Ureter (tissue), 1 donor: Measurements from ENCODE around the gene ZNF594. TPM values are rescaled to one million over a fixed set of nuclear protein-coding genes. Genes with fewer than 3 reads are reported as not detected.
A peak's percentile ranks its signal among the peaks of the same experiment; 100 is the strongest.
"Not testable (repeated sequence)": the region's sequence is repeated elsewhere in the genome, so short reads cannot be mapped to it uniquely, and the experiment has no call there.

Experiments
- DNase-seq: peaks from one replicate; pipeline ENCODE4 v3.0.0-alpha.2; 2020; ENCODE audit warnings: low spot score
- total RNA-seq: library from RNA; stranded (reverse); gene quantifications from one replicate; pipeline ENCODE4 v1.2.4, GENCODE V29; 2023
- donor health status: DM: yes; HTN: yes; CAD: no.

Gene ZNF594
- total RNA-seq, 1 donor from 2014 or later: 13.5 TPM

GRCh38 chr17:5136580-5137412 lies 54.9 kb downstream of the ZNF594 start:
- DNase-seq: not testable (repeated sequence)

- DNase-seq: no peak
Measured at GRCh38 chr17:5135726-5136579, 55.7 kb downstream of the ZNF594 start.

- DNase-seq: not testable (repeated sequence)
Measured at GRCh38 chr17:5135131-5135712, 56.4 kb downstream of the ZNF594 start.

GRCh38 chr17:5134571-5134970 lies 57.1 kb downstream of the ZNF594 start:
- DNase-seq: not testable (repeated sequence)

GRCh38 chr17:5133961-5134360 lies 57.7 kb downstream of the ZNF594 start:
- DNase-seq: not testable (repeated sequence)

GRCh38 chr17:5133311-5133710 lies 58.4 kb downstream of the ZNF594 start:
- no peak for DNase-seq

- DNase-seq: not testable (repeated sequence)
Measured at GRCh38 chr17:5132503-5133225, 59.0 kb downstream of the ZNF594 start.

- DNase-seq: peak; percentile 29
Measured at GRCh38 chr17:5131799-5132502, 59.7 kb downstream of the ZNF594 start.

GRCh38 chr17:5131146-5131715 lies 60.4 kb downstream of the ZNF594 start:
- DNase-seq: peak; percentile 34

- not testable (repeated sequence) for DNase-seq
Measured at GRCh38 chr17:5130687-5131086, 61.0 kb downstream of the ZNF594 start.

GRCh38 chr17:5130261-5130660 lies 61.4 kb downstream of the ZNF594 start:
- DNase-seq: peak; percentile 30

- not testable (repeated sequence) for DNase-seq
Measured at GRCh38 chr17:5129770-5130169, 61.9 kb downstream of the ZNF594 start.

Other genes with a start within 250 kb of the ZNF594 start
- gene PFN1, start 243.3 kb downstream of the ZNF594 start, total RNA-seq: 598 TPM
- gene ENO3, start 240.7 kb downstream of the ZNF594 start, total RNA-seq: 6.2 TPM
- gene SPAG7, start 224.1 kb downstream of the ZNF594 start, total RNA-seq: 66.4 TPM
- gene CAMTA2, start 204.2 kb downstream of the ZNF594 start, total RNA-seq: 86.0 TPM
- gene INCA1, start 194.3 kb downstream of the ZNF594 start, total RNA-seq: 1.1 TPM
- 141 TPM for gene KIF1C, start 193.9 kb downstream of the ZNF594 start, total RNA-seq
- gene SLC52A1, start 156.4 kb downstream of the ZNF594 start, total RNA-seq: 2.5 TPM
- gene ZFP3, start 113.4 kb downstream of the ZNF594 start, total RNA-seq: 9.1 TPM
- gene ZNF232, start 80.0 kb downstream of the ZNF594 start, total RNA-seq: 5.9 TPM
- gene USP6, start 75.8 kb downstream of the ZNF594 start, total RNA-seq: 0.08 TPM
- 2.9 TPM for gene SCIMP, start 43.0 kb upstream of the ZNF594 start, total RNA-seq
- 40.4 TPM for gene RABEP1, start 90.4 kb upstream of the ZNF594 start, total RNA-seq
- 73.9 TPM for gene NUP88, start 227.8 kb upstream of the ZNF594 start, total RNA-seq
- 41.7 TPM for gene RPAIN, start 228.3 kb upstream of the ZNF594 start, total RNA-seq
- gene C1QBP, start 247.3 kb upstream of the ZNF594 start, total RNA-seq: 143 TPM